ENCODE data around the gene DNAJB12.

Gene DNAJB12

GRCh38 chr10:72332423-72333111 lies 22.2 kb downstream of the DNAJB12 start:
- TF ChIP-seq, protein P1, sequence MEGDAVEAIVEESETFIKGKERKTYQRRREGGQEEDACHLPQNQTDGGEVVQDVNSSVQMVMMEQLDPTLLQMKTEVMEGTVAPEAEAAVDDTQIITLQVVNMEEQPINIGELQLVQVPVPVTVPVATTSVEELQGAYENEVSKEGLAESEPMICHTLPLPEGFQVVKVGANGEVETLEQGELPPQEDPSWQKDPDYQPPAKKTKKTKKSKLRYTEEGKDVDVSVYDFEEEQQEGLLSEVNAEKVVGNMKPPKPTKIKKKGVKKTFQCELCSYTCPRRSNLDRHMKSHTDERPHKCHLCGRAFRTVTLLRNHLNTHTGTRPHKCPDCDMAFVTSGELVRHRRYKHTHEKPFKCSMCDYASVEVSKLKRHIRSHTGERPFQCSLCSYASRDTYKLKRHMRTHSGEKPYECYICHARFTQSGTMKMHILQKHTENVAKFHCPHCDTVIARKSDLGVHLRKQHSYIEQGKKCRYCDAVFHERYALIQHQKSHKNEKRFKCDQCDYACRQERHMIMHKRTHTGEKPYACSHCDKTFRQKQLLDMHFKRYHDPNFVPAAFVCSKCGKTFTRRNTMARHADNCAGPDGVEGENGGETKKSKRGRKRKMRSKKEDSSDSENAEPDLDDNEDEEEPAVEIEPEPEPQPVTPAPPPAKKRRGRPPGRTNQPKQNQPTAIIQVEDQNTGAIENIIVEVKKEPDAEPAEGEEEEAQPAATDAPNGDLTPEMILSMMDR (IDR thresholded peaks at IDR 0.05; ENCODE audit: control extremely low read depth, extremely low read depth, low read depth, missing control alignments) = no peak
- CTCF ChIA-PET = interaction anchor here (0.6 to 2.3 kb wide), 8 partner anchors 10 to 273 kb away, joined by 3 to 11 read pairs (median 3); no protein-coding TSS in a partner anchor
- POLR2A ChIA-PET = interaction anchor here (1.0 to 1.4 kb wide), 5 partner anchors 9 to 59 kb away, joined by 3 to 7 read pairs (median 3); partner anchors contain the start of gene DDIT4
- DNase-seq (ENCODE audit: extremely low spot score) = no peak

GRCh38 chr10:72331575-72332422 lies 22.9 kb downstream of the DNAJB12 start:
- ChIA-PET POLR2A (interaction anchor here (0.7 to 1.4 kb wide), 6 partner anchors 8 to 765 kb away, joined by 3 to 7 read pairs (median 3); partner anchors contain the start of genes DDIT4 and P4HA1), CTCF (interaction anchor here (0.6 to 2.3 kb wide), 10 partner anchors 10 to 272 kb away, joined by 3 to 11 read pairs (median 3); no protein-coding TSS in a partner anchor)
- TF ChIP-seq, protein P1 (IDR thresholded peaks at IDR 0.05; ENCODE audit: control extremely low read depth, extremely low read depth, low read depth, missing control alignments) = no peak
- DNase-seq (ENCODE audit: extremely low spot score) = peak; percentile 63

DNA sequence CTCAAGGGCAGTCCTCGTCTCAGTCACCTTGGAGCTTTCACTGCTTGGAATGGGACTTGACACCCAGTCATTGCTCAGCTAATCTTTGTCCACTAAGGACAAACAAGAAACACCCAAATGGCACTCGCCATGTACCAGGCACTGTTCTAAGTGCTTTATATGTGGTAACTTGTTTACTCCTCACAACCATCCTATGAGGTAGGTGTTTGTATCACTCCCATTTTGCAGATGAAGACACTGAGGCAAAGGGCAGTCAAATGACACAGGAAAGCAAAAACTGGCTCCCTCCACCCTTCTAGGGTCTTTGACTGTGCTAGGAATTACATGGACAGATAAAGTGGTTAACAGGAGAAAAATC lies 24.7 kb downstream of the DNAJB12 start:
- POLR2A ChIA-PET = no interaction called here
- CTCF ChIA-PET = interaction anchor here (1.0 to 1.8 kb wide), 5 partner anchors 9 to 280 kb away, joined by 3 to 8 read pairs (median 4); no protein-coding TSS in a partner anchor
- no peak for DNase-seq (ENCODE audit: extremely low spot score)
- TF ChIP-seq, protein P1 (IDR thresholded peaks at IDR 0.05; ENCODE audit: control extremely low read depth, extremely low read depth, low read depth, missing control alignments) = no peak

- no peak for DNase-seq (ENCODE audit: extremely low spot score)
- TF ChIP-seq, protein P1 (IDR thresholded peaks at IDR 0.05; ENCODE audit: control extremely low read depth, extremely low read depth, low read depth, missing control alignments) = no peak
- ChIA-PET POLR2A (interaction anchor here (0.9 kb wide), 1 partner anchor 56 kb away, joined by 3 read pairs; the partner anchor contains the start of gene DDIT4), CTCF (interaction anchor here (1.1 to 1.5 kb wide), 2 partner anchors 9 to 54 kb away, joined by 4 to 8 read pairs; no protein-coding TSS in a partner anchor)
Observed at GRCh38 chr10:72329290-72330068, 25.2 kb downstream of the DNAJB12 start.

DNA sequence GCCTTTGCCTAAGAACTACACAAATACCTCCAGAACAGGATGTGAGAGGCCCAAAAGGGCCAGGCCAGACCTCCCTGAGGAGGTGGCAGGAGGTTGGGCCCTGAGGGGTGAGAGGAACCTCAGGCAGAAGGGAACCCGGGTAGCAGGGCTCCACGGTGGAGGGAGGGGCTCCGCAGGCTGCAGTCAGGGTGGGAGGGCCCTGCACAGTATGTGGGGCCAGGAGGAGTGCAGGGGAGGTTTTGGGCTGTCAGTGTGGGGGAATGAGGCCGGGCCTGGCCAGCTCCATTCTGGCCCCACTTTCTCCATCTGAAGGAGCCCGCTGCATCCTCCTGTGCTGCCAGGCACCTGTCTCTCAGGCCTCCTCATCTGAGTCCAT lies 25.9 kb downstream of the DNAJB12 start:
- TF ChIP-seq, protein P1 (IDR thresholded peaks at IDR 0.05; ENCODE audit: control extremely low read depth, extremely low read depth, low read depth, missing control alignments) = no peak
- ChIA-PET POLR2A (interaction anchor here (0.9 kb wide), 1 partner anchor 55 kb away, joined by 3 read pairs; the partner anchor contains the start of gene DDIT4), CTCF (interaction anchor here (1.1 to 3.0 kb wide), 4 partner anchors 9 to 81 kb away, joined by 4 to 14 read pairs (median 4); no protein-coding TSS in a partner anchor)
- no peak for DNase-seq (ENCODE audit: extremely low spot score)

Measured in GM10248 (cell line).